GM12878 (cell line): ENCODE results near the gene MYO1D. TPM values are rescaled to one million over a fixed set of nuclear protein-coding genes. Genes with fewer than 3 reads are reported as not detected.

Experiments used
- BHLHE40 ChIP-seq, 2 experiments: fragments of 450-650 bp in 1 of 2; IDR thresholded peaks; 2 replicates each; pipeline ENCODE4 v1.6.1; 2011 to 2017; ENCODE audit warnings: low read depth in 2 of 2, borderline replicate concordance in 1 of 2, improper control_type of control experiment in 1 of 2, low read length in 1 of 2, mild to moderate bottlenecking in 1 of 2
- CREM ChIP-seq: IDR thresholded peaks from 2 replicates; pipeline ENCODE4 v1.6.1; 2014; ENCODE audit warnings: antibody characterized with exemption, low read depth
- CUX1 ChIP-seq: IDR thresholded peaks from 2 replicates; pipeline ENCODE4 v1.6.1; 2012; ENCODE audit warnings: improper control_type of control experiment, low read depth, low read length; ENCODE audit not compliant: insufficient replicate concordance
- MAX ChIP-seq: IDR thresholded peaks from 2 replicates; pipeline ENCODE4 v1.6.1; 2012; ENCODE audit warnings: low read depth, low read length, improper control_type of control experiment
- PAX5 ChIP-seq: IDR thresholded peaks from 2 replicates; pipeline ENCODE4 v1.6.1; 2011; ENCODE audit warnings: low read depth, low read length, borderline replicate concordance
- PAX8 ChIP-seq: fragments of 450-650 bp; IDR thresholded peaks from 2 replicates; pipeline ENCODE4 v1.6.1; 2017; ENCODE audit warnings: mild to moderate bottlenecking, moderate library complexity
- RAD21 ChIP-seq: IDR thresholded peaks from 2 replicates; pipeline ENCODE4 v1.6.1; 2011; ENCODE audit warnings: mild to moderate bottlenecking, low read depth, low read length, moderate library complexity; ENCODE audit not compliant: insufficient read depth
- polyA plus RNA-seq, 11 experiments: library from polyadenylated mRNA; depleted of rRNA in 4 of 11; unstranded in 6 of 11; stranded (reverse) in 5 of 11; fragments of >200 nt; fragmentation: Nextera tagmentation in 4 of 11; fragmentation: Illumina TruSeq in 1 of 11; extraction: Ambion mirVana in 4 of 11; extraction: Trizol in 1 of 11; gene quantifications; 1 replicate in 1 of 11; 2 replicates in 10 of 11; pipeline versions ENCODE4 v1.2.1 to v1.2.3, GENCODE V29; 2011 to 2016; ENCODE audit warnings: inconsistent platforms in 2 of 11, missing spikeins in 2 of 11, low read depth in 1 of 11
- total RNA-seq, 4 experiments: library from RNA; depleted of rRNA in 3 of 4; stranded (reverse); fragments of >200 nt in 3 of 4; fragmentation: Illumina TruSeq in 1 of 4; extraction: Trizol in 1 of 4; gene quantifications; 2 replicates each; pipeline versions ENCODE4 v1.2.1 to v1.2.3, GENCODE V29; 2013 to 2021

The MYO1D gene
- total and polyA plus RNA-seq, 10 of the 15 experiments (the other 5 are each of a cell fraction or from before 2014, with no cell fraction given): 1.8 to 37.7 (median 25.4) TPM

- peak; percentile 24 to 30; a peak in 1 of 4 replicates for TF ChIP-seq BHLHE40 (IDR thresholded peaks at IDR 0.05; ENCODE audit: borderline replicate concordance in 1 of 2, low read depth in 2 of 2, low read length in 1 of 2)
- TF ChIP-seq MAX: no peak
- TF ChIP-seq CREM: no peak
- peak; percentile 92 for TF ChIP-seq PAX5
- no peak for TF ChIP-seq RAD21
- TF ChIP-seq PAX8: no peak
- TF ChIP-seq CUX1: peak; percentile 28
Measured at GRCh38 chr17:32772453-32773025, 104.4 kb downstream of the MYO1D start (continued).
